8988T (cell line): Measurements from ENCODE around the gene IFT81.
"Not testable (repeated sequence)": the region's sequence is repeated elsewhere in the genome, so short reads cannot be mapped to it uniquely, and the experiment has no call there.

Experiments
- DNase-seq: peaks from one replicate; pipeline ENCODE4 v3.0.0; 2011

Gene IFT81

GRCh38 chr12:110247340-110248095 lies 123.4 kb downstream of the IFT81 start:
- DNase-seq, result no peak

- no peak for DNase-seq
Measured at GRCh38 chr12:110248096-110248447, 123.9 kb downstream of the IFT81 start.

- DNase-seq, result no peak
Measured at GRCh38 chr12:110249105-110249504, 124.9 kb downstream of the IFT81 start.

GRCh38 chr12:110249716-110250225 lies 125.6 kb downstream of the IFT81 start:
- no peak for DNase-seq

GRCh38 chr12:110251381-110251780 lies 127.2 kb downstream of the IFT81 start:
- no peak for DNase-seq

GRCh38 chr12:110252716-110253115 lies 128.6 kb downstream of the IFT81 start:
- DNase-seq, result no peak

- no peak for DNase-seq
Measured at GRCh38 chr12:110253176-110253575, 129.0 kb downstream of the IFT81 start.

- no peak for DNase-seq
Measured at GRCh38 chr12:110254971-110255540, 130.9 kb downstream of the IFT81 start.

GRCh38 chr12:110255890-110256456 lies 131.8 kb downstream of the IFT81 start:
- not testable (repeated sequence) for DNase-seq

GRCh38 chr12:110256780-110257431 lies 132.7 kb downstream of the IFT81 start:
- DNase-seq, result no peak

GRCh38 chr12:110258466-110258865 lies 134.3 kb downstream of the IFT81 start:
- no peak for DNase-seq

GRCh38 chr12:110262442-110263388 lies 138.6 kb downstream of the IFT81 start:
- DNase-seq, result no peak

- DNase-seq, result no peak
Measured at GRCh38 chr12:110266381-110266960, 142.3 kb downstream of the IFT81 start.

- DNase-seq, result no peak
Measured at GRCh38 chr12:110266980-110267620, 142.9 kb downstream of the IFT81 start.
